ENCODE measurements around the gene ULK4.

Gene ULK4

GRCh38 chr3:41248525-41248924 lies 713.4 kb downstream of the ULK4 start:
- no peak for DNase-seq (ENCODE audit: low read depth)
- no peak overlapping the region for H3K4me3 ChIP-seq (ENCODE audit: low read depth, low read length)
- TF ChIP-seq MYC (IDR thresholded peaks at IDR 0.05; ENCODE audit: low read depth, low read length) (no peak), MAX (IDR thresholded peaks at IDR 0.05; ENCODE audit: low read depth, low read length) (no peak), CTCF (IDR thresholded peaks at IDR 0.05; ENCODE audit: low read depth, low read length) (no peak)

- TF ChIP-seq CTCF (IDR thresholded peaks at IDR 0.05; ENCODE audit: low read depth, low read length): no peak
- no peak for TF ChIP-seq MYC (IDR thresholded peaks at IDR 0.05; ENCODE audit: low read depth, low read length)
- TF ChIP-seq POLR2A (IDR thresholded peaks at IDR 0.05; ENCODE audit: extremely low read depth, insufficient read length): no peak
- no peak for TF ChIP-seq MAX (IDR thresholded peaks at IDR 0.05; ENCODE audit: low read depth, low read length)
- no peak for DNase-seq (ENCODE audit: low read depth)
- H3K4me3 ChIP-seq (ENCODE audit: low read depth, low read length): no peak overlapping the region
These were observed 714.6 kb downstream of the ULK4 start for GRCh38 chr3:41247055-41248004.

- no peak overlapping the region for H3K4me3 ChIP-seq (ENCODE audit: low read depth, low read length)
- no peak for DNase-seq (ENCODE audit: low read depth)
- no peak for TF ChIP-seq CTCF (IDR thresholded peaks at IDR 0.05; ENCODE audit: low read depth, low read length)
These were observed 717.1 kb downstream of the ULK4 start for GRCh38 chr3:41244620-41245336.

GRCh38 chr3:41243183-41243582 lies 718.7 kb downstream of the ULK4 start:
- no peak for DNase-seq (ENCODE audit: low read depth)
- no peak overlapping the region for H3K4me3 ChIP-seq (ENCODE audit: low read depth, low read length)
- TF ChIP-seq POLR2A (IDR thresholded peaks at IDR 0.05; ENCODE audit: extremely low read depth, insufficient read length): no peak
- no peak for TF ChIP-seq MYC (IDR thresholded peaks at IDR 0.05; ENCODE audit: low read depth, low read length)
- TF ChIP-seq CTCF (IDR thresholded peaks at IDR 0.05; ENCODE audit: low read depth, low read length): no peak
- no peak for TF ChIP-seq MAX (IDR thresholded peaks at IDR 0.05; ENCODE audit: low read depth, low read length)

GRCh38 chr3:41241800-41242571 lies 719.9 kb downstream of the ULK4 start:
- TF ChIP-seq MYC (IDR thresholded peaks at IDR 0.05; ENCODE audit: low read depth, low read length): no peak
- TF ChIP-seq POLR2A (IDR thresholded peaks at IDR 0.05; ENCODE audit: extremely low read depth, insufficient read length): no peak
- H3K4me3 ChIP-seq (ENCODE audit: low read depth, low read length): no peak overlapping the region
- DNase-seq (ENCODE audit: low read depth): no peak

- TF ChIP-seq POLR2A (IDR thresholded peaks at IDR 0.05; ENCODE audit: extremely low read depth, insufficient read length): no peak
- no peak for TF ChIP-seq CTCF (IDR thresholded peaks at IDR 0.05; ENCODE audit: low read depth, low read length)
- no peak for TF ChIP-seq MAX (IDR thresholded peaks at IDR 0.05; ENCODE audit: low read depth, low read length)
- TF ChIP-seq MYC (IDR thresholded peaks at IDR 0.05; ENCODE audit: low read depth, low read length): no peak
- no peak for DNase-seq (ENCODE audit: low read depth)
- H3K4me3 ChIP-seq (ENCODE audit: low read depth, low read length): no peak overlapping the region
These were observed 720.7 kb downstream of the ULK4 start for GRCh38 chr3:41241161-41241560.

Measured in NB4 (cell line).